Activated T-cell treated with anti-CD3 and anti-CD28 coated beads, Interleukin-2, amount 50 U/mL, for 24 hours (primary cell): ENCODE data around the gene MFSD1.

ENCODE experiments used
- DNase-seq: peaks from one replicate; pipeline ENCODE4 v3.0.0-alpha.2; 2020
- H3K27ac Mint-ChIP-seq: 2 replicates; pipeline ENCODE4 v1.8.0; 2020; ENCODE audit warnings: mild to moderate bottlenecking, mixed read lengths
- H3K27me3 Mint-ChIP-seq: 2 replicates; pipeline ENCODE4 v1.8.0; 2020; ENCODE audit warnings: mixed read lengths
- H3K36me3 Mint-ChIP-seq: 2 replicates; pipeline ENCODE4 v1.8.0; 2020; ENCODE audit warnings: low read depth, mixed read lengths
- H3K4me1 Mint-ChIP-seq: 2 replicates; pipeline ENCODE4 v1.8.0; 2020; ENCODE audit warnings: low read depth, mixed read lengths
- H3K4me3 Mint-ChIP-seq: 2 replicates; pipeline ENCODE4 v1.8.0; 2020; ENCODE audit warnings: mild to moderate bottlenecking, moderate library complexity, mixed read lengths
- H3K9me3 Mint-ChIP-seq: 2 replicates; pipeline ENCODE4 v1.8.0; 2020; ENCODE audit warnings: mixed read lengths

MFSD1 gene

GRCh38 chr3:158771577-158771976, 30.3 kb upstream of the MFSD1 start:
- Mint-ChIP-seq H3K36me3 (no peaks in the 10 kb centered on the region), H3K9me3 (no peaks in the 10 kb centered on the region), H3K27ac (no peak overlapping the region), H3K4me1 (peaks cover 1% of the 10 kb centered on the region), H3K4me3 (no peak overlapping the region), H3K27me3 (no peaks in the 10 kb centered on the region)
- DNase-seq, result no peak

- H3K27me3 Mint-ChIP-seq, result no peaks in the 10 kb centered on the region
- H3K4me3 Mint-ChIP-seq, result no peak overlapping the region
- DNase-seq, result no peak
- no peaks in the 10 kb centered on the region for H3K36me3 Mint-ChIP-seq
- H3K4me1 Mint-ChIP-seq, result peaks cover 1% of the 10 kb centered on the region
- H3K9me3 Mint-ChIP-seq, result no peaks in the 10 kb centered on the region
- no peak overlapping the region for H3K27ac Mint-ChIP-seq
Measured at GRCh38 chr3:158771982-158772381, 29.9 kb upstream of the MFSD1 start.

- Mint-ChIP-seq H3K4me3 (no peak overlapping the region), H3K27ac (no peak overlapping the region), H3K4me1 (peaks cover 1% of the 10 kb centered on the region), H3K9me3 (no peaks in the 10 kb centered on the region), H3K36me3 (no peaks in the 10 kb centered on the region), H3K27me3 (no peaks in the 10 kb centered on the region)
- DNase-seq, result no peak
Measured at GRCh38 chr3:158773166-158773565, 28.7 kb upstream of the MFSD1 start.

- no peaks in the 10 kb centered on the region for H3K27me3 Mint-ChIP-seq
- DNase-seq, result no peak
- no peak overlapping the region for H3K27ac Mint-ChIP-seq
- no peaks in the 10 kb centered on the region for H3K36me3 Mint-ChIP-seq
- no peak overlapping the region for H3K4me3 Mint-ChIP-seq
- no peaks in the 10 kb centered on the region for H3K9me3 Mint-ChIP-seq
- H3K4me1 Mint-ChIP-seq, result peaks cover 1% of the 10 kb centered on the region
Measured at GRCh38 chr3:158773845-158774830, 27.7 kb upstream of the MFSD1 start.

GRCh38 chr3:158774965-158775364, 26.9 kb upstream of the MFSD1 start:
- no peaks in the 10 kb centered on the region for H3K27me3 Mint-ChIP-seq
- no peaks in the 10 kb centered on the region for H3K9me3 Mint-ChIP-seq
- DNase-seq, result no peak
- H3K36me3 Mint-ChIP-seq, result no peaks in the 10 kb centered on the region
- peaks cover 1% of the 10 kb centered on the region for H3K4me1 Mint-ChIP-seq
- no peak overlapping the region for H3K27ac Mint-ChIP-seq
- H3K4me3 Mint-ChIP-seq, result no peak overlapping the region

- Mint-ChIP-seq H3K4me3 (no peak overlapping the region), H3K9me3 (no peaks in the 10 kb centered on the region), H3K27ac (no peak overlapping the region), H3K27me3 (no peaks in the 10 kb centered on the region), H3K4me1 (peaks cover 1% of the 10 kb centered on the region), H3K36me3 (no peaks in the 10 kb centered on the region)
- DNase-seq, result no peak
Measured at GRCh38 chr3:158775426-158776410, 26.1 kb upstream of the MFSD1 start.

GRCh38 chr3:158776531-158776930, 25.3 kb upstream of the MFSD1 start:
- DNase-seq, result no peak
- no peaks in the 10 kb centered on the region for H3K36me3 Mint-ChIP-seq
- H3K27me3 Mint-ChIP-seq, result no peaks in the 10 kb centered on the region
- peaks cover 1% of the 10 kb centered on the region for H3K4me1 Mint-ChIP-seq
- no peak overlapping the region for H3K27ac Mint-ChIP-seq
- no peaks in the 10 kb centered on the region for H3K9me3 Mint-ChIP-seq
- H3K4me3 Mint-ChIP-seq, result no peak overlapping the region

GRCh38 chr3:158777161-158777873, 24.5 kb upstream of the MFSD1 start:
- no peaks in the 10 kb centered on the region for H3K36me3 Mint-ChIP-seq
- no peak for DNase-seq
- H3K9me3 Mint-ChIP-seq, result no peaks in the 10 kb centered on the region
- H3K27me3 Mint-ChIP-seq, result no peaks in the 10 kb centered on the region
- no peak overlapping the region for H3K4me3 Mint-ChIP-seq
- H3K4me1 Mint-ChIP-seq, result peaks cover 1% of the 10 kb centered on the region
- no peak overlapping the region for H3K27ac Mint-ChIP-seq

GRCh38 chr3:158780766-158781165, 21.1 kb upstream of the MFSD1 start:
- Mint-ChIP-seq H3K27ac (no peak overlapping the region), H3K4me3 (no peak overlapping the region), H3K36me3 (no peaks in the 10 kb centered on the region), H3K4me1 (no peaks in the 10 kb centered on the region), H3K9me3 (no peaks in the 10 kb centered on the region), H3K27me3 (no peaks in the 10 kb centered on the region)
- no peak for DNase-seq

- Mint-ChIP-seq H3K27ac (no peak overlapping the region), H3K36me3 (no peaks in the 10 kb centered on the region), H3K4me1 (no peaks in the 10 kb centered on the region), H3K4me3 (no peak overlapping the region), H3K9me3 (no peaks in the 10 kb centered on the region), H3K27me3 (no peaks in the 10 kb centered on the region)
- DNase-seq, result no peak
Measured at GRCh38 chr3:158781191-158781590, 20.7 kb upstream of the MFSD1 start.

GRCh38 chr3:158781849-158782248, 20.0 kb upstream of the MFSD1 start:
- no peaks in the 10 kb centered on the region for H3K4me1 Mint-ChIP-seq
- H3K27me3 Mint-ChIP-seq, result no peaks in the 10 kb centered on the region
- H3K27ac Mint-ChIP-seq, result no peak overlapping the region
- H3K9me3 Mint-ChIP-seq, result no peaks in the 10 kb centered on the region
- DNase-seq, result no peak
- no peaks in the 10 kb centered on the region for H3K36me3 Mint-ChIP-seq
- no peak overlapping the region for H3K4me3 Mint-ChIP-seq

GRCh38 chr3:158782283-158782989, 19.4 kb upstream of the MFSD1 start:
- no peak for DNase-seq
- no peaks in the 10 kb centered on the region for H3K9me3 Mint-ChIP-seq
- H3K27me3 Mint-ChIP-seq, result no peaks in the 10 kb centered on the region
- no peak overlapping the region for H3K4me3 Mint-ChIP-seq
- no peaks in the 10 kb centered on the region for H3K36me3 Mint-ChIP-seq
- no peak overlapping the region for H3K27ac Mint-ChIP-seq
- H3K4me1 Mint-ChIP-seq, result no peaks in the 10 kb centered on the region

GRCh38 chr3:158783051-158783450, 18.8 kb upstream of the MFSD1 start:
- H3K4me3 Mint-ChIP-seq, result no peak overlapping the region
- no peaks in the 10 kb centered on the region for H3K27me3 Mint-ChIP-seq
- H3K4me1 Mint-ChIP-seq, result no peaks in the 10 kb centered on the region
- H3K9me3 Mint-ChIP-seq, result no peaks in the 10 kb centered on the region
- H3K27ac Mint-ChIP-seq, result no peak overlapping the region
- no peak for DNase-seq
- H3K36me3 Mint-ChIP-seq, result no peaks in the 10 kb centered on the region

GRCh38 chr3:158785972-158786371, 15.9 kb upstream of the MFSD1 start:
- Mint-ChIP-seq H3K27me3 (no peaks in the 10 kb centered on the region), H3K27ac (no peak overlapping the region), H3K4me3 (no peak overlapping the region), H3K36me3 (no peaks in the 10 kb centered on the region), H3K9me3 (no peaks in the 10 kb centered on the region), H3K4me1 (peaks cover 3% of the 10 kb centered on the region)
- no peak for DNase-seq
